Effector memory CD8-positive, alpha-beta T cell (primary cell): Measurements from ENCODE around the gene PLEKHG2.
"Not testable (repeated sequence)": the region's sequence is repeated elsewhere in the genome, so short reads cannot be mapped to it uniquely, and the experiment has no call there.

Experiments used
- ATAC-seq: fragments of 150-1000 bp; cut with Tn5 transposase; replicated peaks from 2 replicates; pipeline ENCODE4 v1.10.0; 2021; ENCODE audit warnings: mild to moderate bottlenecking, moderate library complexity
- DNase-seq, 3 experiments: peaks; one replicate each; pipeline ENCODE4 v3.0.0; 2021
- H3K27ac Mint-ChIP-seq, 2 donors: one replicate each; pipeline ENCODE4 v1.8.0; 2022; ENCODE audit warnings: mild to moderate bottlenecking in 2 of 2, mixed read lengths in 2 of 2, moderate library complexity in 2 of 2
- H3K27me3 Mint-ChIP-seq, 2 donors: one replicate each; pipeline ENCODE4 v1.8.0; 2022; ENCODE audit warnings: mixed read lengths in 2 of 2
- H3K36me3 Mint-ChIP-seq: one replicate; pipeline ENCODE4 v1.8.0; 2022; ENCODE audit warnings: mild to moderate bottlenecking, moderate library complexity, mixed read lengths; ENCODE audit not compliant: insufficient read depth
- H3K4me1 Mint-ChIP-seq, 2 donors: one replicate each; pipeline ENCODE4 v1.8.0; 2022; ENCODE audit warnings: low read depth in 2 of 2, mixed read lengths in 2 of 2
- H3K4me3 Mint-ChIP-seq, 2 donors: one replicate each; pipeline ENCODE4 v1.8.0; 2022; ENCODE audit warnings: mild to moderate bottlenecking in 2 of 2, mixed read lengths in 2 of 2, moderate library complexity in 2 of 2
- H3K9me3 Mint-ChIP-seq, 2 donors: one replicate each; pipeline ENCODE4 v1.8.0; 2022; ENCODE audit warnings: mixed read lengths in 2 of 2

PLEKHG2 gene

DNA sequence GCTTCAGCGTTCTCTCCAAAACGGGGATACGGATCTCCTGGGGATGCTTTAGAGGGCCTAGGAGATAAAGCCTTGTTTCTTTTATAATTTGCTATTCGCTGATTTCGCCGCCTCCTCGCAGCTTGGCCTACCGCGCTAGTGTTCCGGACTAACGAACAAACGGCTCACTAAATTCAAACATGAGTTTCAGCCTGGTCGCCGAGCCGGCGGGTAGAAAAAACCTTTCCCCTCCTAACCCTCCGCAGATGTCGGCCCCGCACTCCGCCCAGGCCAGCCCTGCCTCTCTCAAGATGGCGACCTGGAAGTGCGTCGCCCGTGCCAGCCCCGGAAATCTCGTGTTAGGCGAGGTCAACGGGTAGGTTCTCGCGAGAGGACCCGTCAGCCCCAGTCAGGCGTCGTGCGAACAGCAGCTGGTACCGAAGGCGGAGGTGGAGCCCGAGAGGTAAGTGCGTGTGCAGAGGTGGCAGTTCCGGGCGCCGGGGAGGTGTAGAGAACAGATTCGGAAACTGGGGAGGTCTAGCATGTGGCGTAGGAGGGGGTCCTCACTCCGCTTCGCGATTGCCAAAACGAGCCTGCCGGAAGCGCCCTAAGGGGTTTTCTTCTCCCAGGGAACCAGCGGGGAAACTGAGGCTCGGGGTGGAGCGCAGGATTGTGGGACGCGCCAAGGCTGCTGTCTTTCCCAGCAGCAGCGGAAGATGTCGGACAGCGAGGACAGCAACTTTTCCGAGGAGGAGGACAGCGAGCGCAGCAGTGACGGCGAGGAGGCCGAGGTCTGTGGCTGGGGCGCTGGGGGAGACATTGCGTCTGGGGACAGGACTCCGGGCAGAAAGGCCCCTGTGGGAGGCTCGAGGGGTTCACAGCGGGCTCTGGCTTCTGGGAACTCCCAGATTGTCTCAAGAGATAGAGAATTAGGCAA, 33.0 kb downstream of the PLEKHG2 start, which contains the start of gene SUPT5H:
Gene SUPT5H, plus strand, starts transcription at position 387 of the 916 bp plus-strand sequence. Its CDS starts 309 bp downstream, at position 696.
- Mint-ChIP-seq H3K27me3 (no peaks in the 10 kb centered on the region), H3K27ac (peak within 1 kb of the TSS; percentile 97 to 100), H3K9me3 (no peaks in the 10 kb centered on the region), H3K4me3 (peak within 1 kb of the TSS; percentile 91 to 97), H3K36me3 (peaks cover 42% of the 10 kb centered on the region), H3K4me1 (peaks cover 46 to 51% of the 10 kb centered on the region in 2 donors)
- DNase-seq (peak; percentile 96 to 97 (median 97)), ATAC-seq (peak; percentile 95)

DNA sequence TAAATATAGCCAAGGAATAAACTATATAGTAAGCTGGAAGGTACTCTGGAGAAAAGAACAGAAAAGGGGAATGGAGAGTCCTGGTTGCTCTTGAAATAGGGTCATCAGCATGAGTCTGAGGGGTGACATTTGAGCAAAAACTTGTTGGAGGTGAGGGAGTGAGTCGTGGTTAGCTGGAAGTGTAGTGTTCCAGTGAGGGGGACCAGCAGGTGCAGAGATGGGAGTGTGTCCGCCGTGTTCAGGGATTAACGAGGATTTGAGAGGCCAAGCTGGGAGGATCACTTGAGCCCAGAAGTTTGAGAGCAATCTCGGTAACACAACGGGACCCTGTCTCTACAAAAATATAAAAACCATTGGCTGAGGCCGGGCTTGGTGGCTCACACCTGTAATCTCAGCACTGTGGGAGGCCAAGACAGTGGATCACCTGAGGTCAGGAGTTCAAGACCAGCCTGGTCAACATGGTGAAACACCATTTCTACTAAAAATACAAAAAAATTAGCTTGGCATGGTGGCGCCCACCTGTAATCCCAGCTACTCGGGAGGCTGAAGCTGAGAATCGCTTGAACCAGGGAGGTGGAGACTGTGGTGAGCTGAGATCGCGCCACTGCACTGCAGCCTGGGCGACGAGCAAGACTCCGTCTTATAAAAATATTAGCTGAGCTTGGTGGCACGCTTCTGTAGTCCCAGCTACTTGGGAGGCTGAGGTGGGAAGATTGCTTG, 34.1 kb downstream of the PLEKHG2 start:
- peak overlapping the region; percentile 91 to 97 for H3K4me3 Mint-ChIP-seq
- no peak for ATAC-seq
- H3K27ac Mint-ChIP-seq = peak overlapping the region; percentile 97 to 100
- H3K36me3 Mint-ChIP-seq = peaks cover 42% of the 10 kb centered on the region
- H3K27me3 Mint-ChIP-seq = no peaks in the 10 kb centered on the region
- no peaks in the 10 kb centered on the region for H3K9me3 Mint-ChIP-seq
- H3K4me1 Mint-ChIP-seq = peaks cover 51 to 58% of the 10 kb centered on the region in 2 donors
- DNase-seq = no peak

DNA sequence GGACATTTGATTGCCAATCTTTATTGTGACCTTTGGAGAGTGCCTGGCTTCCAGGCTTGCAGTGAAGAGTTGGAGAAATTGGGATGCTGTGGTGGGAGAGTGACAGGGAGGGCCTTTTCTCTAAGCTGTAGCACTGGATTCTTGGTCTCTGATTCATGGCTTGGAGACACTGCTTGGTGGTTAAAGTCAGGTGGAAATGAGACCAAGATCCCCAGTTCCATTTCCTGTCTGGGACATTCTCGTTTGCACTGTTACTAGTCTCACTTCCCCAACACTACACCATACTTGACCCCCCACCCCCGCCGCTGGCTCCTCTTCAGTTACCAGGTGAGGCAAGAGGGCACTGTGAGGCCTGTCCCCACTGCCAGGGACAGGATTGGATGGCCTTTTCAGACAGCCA, 35.8 kb downstream of the PLEKHG2 start:
- DNase-seq (no peak), ATAC-seq (no peak)
- peak overlapping the region; percentile 97 to 100 for H3K27ac Mint-ChIP-seq
- no peaks in the 10 kb centered on the region for H3K9me3 Mint-ChIP-seq
- H3K4me1 Mint-ChIP-seq = peaks cover 64 to 73% of the 10 kb centered on the region in 2 donors
- H3K4me3 Mint-ChIP-seq = peak overlapping the region; percentile 91 to 97
- H3K36me3 Mint-ChIP-seq = peaks cover 53% of the 10 kb centered on the region
- no peaks in the 10 kb centered on the region for H3K27me3 Mint-ChIP-seq

DNA sequence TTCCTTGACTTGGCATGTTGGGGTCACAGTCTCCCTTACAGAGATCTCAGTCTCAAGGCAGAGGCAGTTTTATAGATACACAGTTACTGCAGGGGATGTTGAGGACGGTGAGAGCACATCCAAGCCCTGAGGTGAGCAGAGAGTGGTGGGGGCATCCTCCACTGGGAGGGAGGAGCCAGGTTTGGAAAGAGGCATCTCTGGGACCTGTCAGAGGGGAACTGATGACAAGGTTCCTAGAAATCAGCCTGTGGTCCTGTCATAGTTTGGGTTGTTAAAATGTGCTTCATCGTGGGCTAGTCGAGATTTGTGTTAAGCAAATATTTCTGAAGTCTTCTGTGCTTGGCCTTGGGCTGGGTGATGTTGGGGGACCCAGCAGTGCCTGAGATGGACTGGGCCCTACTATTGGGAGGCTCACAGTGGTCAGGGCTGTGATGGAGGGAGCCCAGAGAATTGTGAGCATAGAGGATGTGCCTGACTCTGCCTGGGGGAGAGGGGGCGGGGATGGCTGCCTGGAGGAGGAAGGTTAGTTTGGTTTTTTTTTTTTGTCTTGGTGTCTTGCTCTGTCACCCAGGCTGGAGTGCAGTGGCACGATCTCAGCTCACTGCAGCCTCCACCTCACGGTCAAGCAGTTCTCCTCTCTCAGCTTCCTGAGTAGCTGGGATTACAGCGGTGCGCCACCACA, 36.8 kb downstream of the PLEKHG2 start:
- Mint-ChIP-seq H3K36me3 (peaks cover 59% of the 10 kb centered on the region), H3K9me3 (no peaks in the 10 kb centered on the region), H3K4me1 (peaks cover 64 to 74% of the 10 kb centered on the region in 2 donors), H3K4me3 (peak overlapping the region; percentile 91 to 97), H3K27me3 (no peaks in the 10 kb centered on the region), H3K27ac (peak overlapping the region; percentile 97 to 100)
- DNase-seq (no peak), ATAC-seq (no peak)

DNA sequence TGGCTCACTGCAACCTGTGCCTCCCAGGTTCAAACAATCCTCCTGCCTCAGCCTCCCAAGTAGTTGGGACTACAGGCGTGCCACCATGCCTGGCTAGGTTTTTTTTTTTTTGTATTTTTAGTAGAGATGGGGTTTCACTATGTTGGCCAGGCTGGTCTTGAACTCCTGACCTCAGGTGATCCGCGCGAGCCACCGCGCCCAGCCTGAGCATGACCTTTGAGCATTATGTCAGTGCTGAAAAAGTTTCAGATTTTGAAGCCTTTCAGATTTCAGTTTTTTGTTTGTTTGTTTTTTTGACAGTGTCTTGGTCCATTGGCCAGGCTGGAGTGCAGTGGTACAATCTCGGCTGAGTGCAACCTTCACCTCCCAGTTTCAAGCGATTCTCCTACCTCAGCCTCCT, 38.8 kb downstream of the PLEKHG2 start:
- not testable (repeated sequence) for H3K27me3 Mint-ChIP-seq, DNase-seq, H3K4me3 Mint-ChIP-seq, ATAC-seq, H3K9me3 Mint-ChIP-seq
- peaks cover 62% of the 10 kb centered on the region for H3K36me3 Mint-ChIP-seq
- H3K27ac Mint-ChIP-seq = peak overlapping the region in 1 of 2 donors; percentile 78
- H3K4me1 Mint-ChIP-seq = peaks cover 57 to 68% of the 10 kb centered on the region in 2 donors

DNA sequence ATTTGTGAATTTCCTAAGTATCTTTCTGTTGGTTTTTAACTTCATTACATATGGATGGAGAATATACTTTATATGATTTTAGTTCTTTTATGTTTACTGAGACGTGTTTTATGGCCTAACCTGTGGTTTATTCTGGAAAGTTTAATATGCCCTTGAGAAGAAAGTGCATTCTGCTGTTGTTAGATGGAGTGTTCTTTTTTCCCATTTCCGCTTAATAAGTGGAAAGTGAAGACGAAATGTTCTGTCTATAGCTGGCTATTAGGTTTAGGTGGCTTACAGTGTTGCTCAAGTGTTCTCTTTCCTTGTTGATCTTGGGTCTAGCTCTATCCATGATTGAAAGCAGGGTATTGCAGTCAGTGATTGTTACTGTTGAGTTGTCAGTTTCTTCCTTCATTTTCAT, 50.9 kb downstream of the PLEKHG2 start:
- DNase-seq (no peak), ATAC-seq (no peak)
- H3K4me3 Mint-ChIP-seq = no peak overlapping the region
- no peaks in the 10 kb centered on the region for H3K27me3 Mint-ChIP-seq
- peaks cover 96% of the 10 kb centered on the region for H3K36me3 Mint-ChIP-seq
- H3K9me3 Mint-ChIP-seq = no peaks in the 10 kb centered on the region
- H3K4me1 Mint-ChIP-seq = peaks cover 3 to 21% of the 10 kb centered on the region in 2 donors
- no peak overlapping the region for H3K27ac Mint-ChIP-seq

DNA sequence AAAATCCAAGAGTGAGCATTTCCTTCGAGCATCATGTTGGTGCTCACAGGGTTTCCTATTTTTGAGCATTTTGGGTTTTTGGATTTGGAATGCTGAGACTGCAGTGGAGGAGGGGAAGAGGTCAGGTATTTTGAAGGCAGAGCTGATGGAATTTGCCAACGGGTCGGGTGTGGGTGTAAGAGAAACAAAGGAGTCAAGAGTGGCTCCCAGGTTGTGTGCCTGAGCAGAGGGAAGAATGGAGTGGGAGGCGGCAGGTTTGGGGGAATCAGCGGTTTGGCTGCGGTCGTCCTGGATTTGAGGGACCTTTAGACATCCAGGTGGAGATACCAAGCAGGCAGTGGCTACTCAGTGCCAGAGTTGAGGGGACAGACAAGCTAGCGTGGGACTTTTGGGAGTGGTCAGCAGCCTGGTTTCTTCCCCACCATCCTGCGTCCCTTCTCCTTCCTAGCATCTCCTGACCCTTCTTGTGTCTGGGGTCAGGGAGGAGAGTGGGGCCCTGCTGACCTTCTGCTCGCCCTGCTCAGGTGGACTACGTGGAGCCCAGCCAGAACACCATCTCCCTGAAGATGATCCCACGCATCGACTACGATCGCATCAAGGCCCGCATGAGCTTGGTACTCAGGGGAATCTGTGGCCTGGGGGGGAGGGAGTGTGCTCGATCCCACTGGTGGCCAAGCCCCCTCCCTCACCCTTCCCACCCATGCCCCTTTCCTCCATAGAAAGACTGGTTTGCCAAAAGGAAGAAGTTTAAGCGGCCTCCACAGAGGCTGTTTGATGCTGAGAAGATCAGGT, 53.7 kb downstream of the PLEKHG2 start:
- DNase-seq = no peak
- Mint-ChIP-seq H3K4me1 (peaks cover 5 to 13% of the 10 kb centered on the region in 2 donors), H3K4me3 (no peak overlapping the region), H3K27ac (peak overlapping the region in 1 of 2 donors; percentile 3), H3K9me3 (no peaks in the 10 kb centered on the region), H3K27me3 (no peaks in the 10 kb centered on the region), H3K36me3 (peaks cover 99% of the 10 kb centered on the region)
- ATAC-seq = no peak

DNA sequence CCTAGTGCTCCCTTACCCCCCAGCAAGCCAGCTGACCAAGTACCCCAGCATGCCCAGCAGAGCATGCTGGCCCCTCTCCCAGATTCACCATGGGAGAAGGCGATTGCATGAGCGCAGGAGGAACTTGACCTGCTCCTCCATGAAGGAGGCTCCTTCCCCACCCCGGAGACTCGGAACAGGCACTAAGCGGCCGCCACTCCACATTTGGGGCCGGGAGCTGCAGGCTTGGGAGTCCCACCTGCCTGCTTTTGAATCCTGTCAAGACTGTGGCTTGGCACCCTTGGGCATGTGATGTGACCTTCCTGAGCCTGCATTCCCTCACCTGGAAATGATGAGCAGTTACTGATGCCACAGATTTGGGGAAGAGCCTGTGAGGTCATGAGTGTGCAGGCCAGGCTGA, 55.5 kb downstream of the PLEKHG2 start:
- Mint-ChIP-seq H3K27ac (peak overlapping the region; percentile 29 to 71), H3K36me3 (peaks cover 95% of the 10 kb centered on the region), H3K9me3 (no peaks in the 10 kb centered on the region), H3K4me1 (peaks cover 9 to 16% of the 10 kb centered on the region in 2 donors), H3K4me3 (no peak overlapping the region), H3K27me3 (no peaks in the 10 kb centered on the region)
- no peak for DNase-seq
- ATAC-seq = no peak

DNA sequence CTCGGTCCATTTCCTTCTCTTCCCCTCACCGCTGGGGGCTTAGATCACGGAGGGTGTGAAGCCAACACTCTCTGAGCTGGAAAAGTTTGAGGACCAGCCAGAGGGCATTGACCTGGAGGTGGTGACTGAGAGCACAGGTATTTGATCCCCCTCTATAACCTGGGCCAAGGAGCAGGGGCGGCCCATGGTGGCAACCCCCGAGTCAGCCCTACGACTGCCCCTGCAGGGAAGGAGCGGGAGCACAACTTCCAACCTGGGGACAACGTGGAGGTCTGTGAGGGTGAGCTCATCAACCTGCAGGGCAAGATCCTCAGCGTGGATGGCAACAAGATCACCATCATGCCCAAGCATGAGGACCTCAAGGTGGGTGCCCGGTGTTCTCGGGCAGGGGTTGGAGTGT, 56.6 kb downstream of the PLEKHG2 start:
- peak overlapping the region; percentile 56 to 79 for H3K27ac Mint-ChIP-seq
- peaks cover 10 to 19% of the 10 kb centered on the region in 2 donors for H3K4me1 Mint-ChIP-seq

DNA sequence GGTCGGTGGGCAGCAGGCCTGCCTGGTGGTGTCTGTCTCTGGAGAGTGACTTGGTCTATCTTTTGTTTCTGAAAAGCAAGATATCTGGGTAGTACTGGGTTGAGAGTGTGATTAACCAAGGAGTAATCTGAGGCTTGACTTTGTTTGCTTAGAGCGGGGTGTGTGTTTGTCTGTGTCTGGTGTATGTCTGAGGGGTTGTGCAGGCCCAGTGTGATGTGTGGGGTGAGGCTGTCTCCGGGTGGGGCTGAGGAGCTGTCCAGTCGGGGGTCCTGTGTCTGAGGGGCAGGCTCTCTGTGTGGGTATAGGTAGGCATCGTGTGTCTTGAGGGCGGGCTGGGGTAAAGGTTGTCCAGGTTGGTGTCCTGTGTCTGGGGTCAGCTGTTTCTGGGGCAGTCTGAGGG, 57.1 kb downstream of the PLEKHG2 start:
- Mint-ChIP-seq H3K9me3 (no peaks in the 10 kb centered on the region), H3K4me1 (peaks cover 11 to 21% of the 10 kb centered on the region in 2 donors), H3K27ac (peak overlapping the region; percentile 56 to 79), H3K4me3 (no peak overlapping the region), H3K27me3 (no peaks in the 10 kb centered on the region), H3K36me3 (peaks cover 93% of the 10 kb centered on the region)
- DNase-seq (no peak), ATAC-seq (no peak)

More for the DNA sequence above, 56.6 kb downstream of the PLEKHG2 start:
- peaks cover 93% of the 10 kb centered on the region for H3K36me3 Mint-ChIP-seq
- H3K9me3 Mint-ChIP-seq = no peaks in the 10 kb centered on the region
- H3K27me3 Mint-ChIP-seq = no peaks in the 10 kb centered on the region
- no peak overlapping the region for H3K4me3 Mint-ChIP-seq
- ATAC-seq (no peak), DNase-seq (no peak)

DNA sequence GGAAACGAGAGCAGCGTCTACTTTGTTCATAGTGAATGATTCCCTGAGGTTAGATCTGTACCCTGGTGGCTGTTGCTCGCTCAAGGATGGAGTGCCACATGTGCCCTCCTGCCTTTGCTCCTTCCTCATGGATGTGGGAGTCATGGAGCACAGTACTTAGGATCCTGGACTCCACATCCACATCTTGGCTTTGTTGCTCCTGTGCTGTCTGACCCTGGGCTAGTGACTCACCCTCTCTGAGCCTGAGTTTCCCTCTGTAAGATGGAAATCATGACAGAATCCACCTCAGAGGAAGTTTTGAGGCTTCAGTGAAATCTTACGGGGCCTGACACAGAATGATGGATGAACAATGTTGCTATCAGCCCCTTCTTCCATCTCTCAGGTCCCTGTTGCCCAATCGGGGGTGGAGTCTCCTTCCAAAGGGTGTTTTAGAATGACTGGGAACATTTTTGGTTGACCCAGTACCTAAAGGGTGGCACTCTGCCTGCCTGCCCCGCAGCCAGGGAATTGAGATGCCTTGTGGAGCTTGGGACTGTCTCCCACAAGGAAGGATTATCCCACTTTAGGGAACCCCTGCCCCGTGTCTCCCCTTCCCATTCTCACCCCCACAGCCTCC, 58.4 kb downstream of the PLEKHG2 start:
- Mint-ChIP-seq H3K9me3 (no peaks in the 10 kb centered on the region), H3K27me3 (no peaks in the 10 kb centered on the region), H3K4me3 (no peak overlapping the region), H3K36me3 (peaks cover 93% of the 10 kb centered on the region), H3K27ac (peak overlapping the region in 1 of 2 donors; percentile 92), H3K4me1 (peaks cover 11 to 21% of the 10 kb centered on the region in 2 donors)
- no peak for ATAC-seq
- DNase-seq = no peak

DNA sequence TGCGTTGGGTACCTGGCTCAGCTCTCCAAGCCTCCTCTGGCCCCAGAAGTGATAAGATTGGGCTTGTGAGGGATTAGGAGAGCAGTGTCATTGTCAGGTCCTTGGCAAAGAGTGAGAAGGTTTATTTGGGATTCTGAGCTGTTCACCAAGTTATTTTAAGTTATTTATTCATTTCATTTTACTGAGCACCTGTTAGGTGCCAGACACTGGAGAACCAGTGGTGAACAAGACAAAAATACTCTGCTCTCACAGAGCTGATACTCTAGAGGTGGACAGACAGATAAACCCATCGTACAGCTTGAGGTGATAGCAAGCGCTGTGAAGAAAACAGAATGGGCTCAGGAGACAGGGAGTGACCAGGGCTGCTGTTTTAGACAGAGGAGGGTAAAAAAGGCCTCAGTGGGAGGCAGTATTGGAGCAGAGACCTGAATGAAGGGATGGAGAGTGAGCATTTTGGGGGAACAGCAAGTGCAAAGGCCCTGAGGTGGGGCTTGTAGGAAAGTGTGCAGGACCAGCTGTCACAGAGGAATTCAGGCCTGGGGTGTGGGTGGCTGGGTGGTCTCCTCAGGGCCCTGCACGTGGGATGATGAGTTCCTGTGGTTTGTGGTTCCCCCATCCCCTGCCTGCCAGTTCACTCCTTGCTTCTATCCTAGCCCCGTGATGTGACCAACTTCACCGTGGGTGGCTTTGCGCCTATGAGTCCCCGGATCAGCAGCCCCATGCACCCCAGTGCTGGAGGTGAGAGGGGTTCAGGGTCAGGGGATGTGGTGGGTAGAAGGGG, 59.5 kb downstream of the PLEKHG2 start:
- no peaks in the 10 kb centered on the region for H3K27me3 Mint-ChIP-seq
- DNase-seq (no peak), ATAC-seq (no peak)
- H3K9me3 Mint-ChIP-seq = no peaks in the 10 kb centered on the region
- peaks cover 93% of the 10 kb centered on the region for H3K36me3 Mint-ChIP-seq
- peaks cover 11 to 21% of the 10 kb centered on the region in 2 donors for H3K4me1 Mint-ChIP-seq
- peak overlapping the region; percentile 74 to 92 for H3K27ac Mint-ChIP-seq
- H3K4me3 Mint-ChIP-seq = no peak overlapping the region
